ENCODE results near the gene CRYBG1.

Gene CRYBG1

DNA sequence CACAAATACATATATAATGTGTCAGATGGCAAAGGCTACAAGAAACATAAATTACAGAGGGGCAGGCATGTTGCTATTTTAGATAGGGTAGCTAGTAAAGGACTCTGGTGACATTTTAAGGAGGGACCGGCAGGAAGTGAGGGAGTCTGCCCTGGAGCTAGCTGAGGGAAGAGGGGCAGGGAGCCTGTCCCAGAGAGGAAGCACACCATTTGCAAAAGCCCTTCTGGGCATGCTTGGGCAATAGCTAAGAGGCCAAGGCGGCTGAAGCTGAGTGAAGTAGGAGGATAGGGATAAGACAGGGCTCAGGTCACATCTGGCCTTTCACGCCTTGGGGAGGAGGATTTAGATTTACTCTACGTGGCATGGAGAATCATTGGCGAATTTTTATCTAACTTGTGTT is 172.5 kb downstream of the CRYBG1 start:
- no peaks in the 10 kb centered on the region for H3K27me3 ChIP-seq (replicated peaks; ENCODE audit: insufficient read depth, low read length)
- no peak overlapping the region for H3K4me3 ChIP-seq (ENCODE audit: low read length)
- no peaks in the 10 kb centered on the region for H3K9me2 ChIP-seq (replicated peaks; ENCODE audit: insufficient read depth, low read length)
- no peak overlapping the region for H3K9ac ChIP-seq (ENCODE audit: low read length)
- H3K9me3 ChIP-seq (replicated peaks; ENCODE audit: insufficient read depth, low read length) = no peaks in the 10 kb centered on the region
- H3K4me2 ChIP-seq (ENCODE audit: low read depth, low read length) = no peak overlapping the region
- no peaks in the 10 kb centered on the region for H3F3A ChIP-seq (ENCODE audit: insufficient read depth, low read length)
- DNase-seq = no peak
- H3K4me1 ChIP-seq (ENCODE audit: low read length) = no peaks in the 10 kb centered on the region
- no peaks in the 10 kb centered on the region for H3K79me2 ChIP-seq (ENCODE audit: low read length)
- H3K36me3 ChIP-seq (replicated peaks; ENCODE audit: insufficient read depth, low read length) = no peaks in the 10 kb centered on the region
- TF ChIP-seq EZH2 (optimal IDR thresholded peaks at IDR 0.05; ENCODE audit: low read depth, low read length) (no peak), EZH2phosphoT487 (IDR thresholded peaks at IDR 0.05; ENCODE audit: low read length) (no peak)
- TF ChIP-seq, protein P1, sequence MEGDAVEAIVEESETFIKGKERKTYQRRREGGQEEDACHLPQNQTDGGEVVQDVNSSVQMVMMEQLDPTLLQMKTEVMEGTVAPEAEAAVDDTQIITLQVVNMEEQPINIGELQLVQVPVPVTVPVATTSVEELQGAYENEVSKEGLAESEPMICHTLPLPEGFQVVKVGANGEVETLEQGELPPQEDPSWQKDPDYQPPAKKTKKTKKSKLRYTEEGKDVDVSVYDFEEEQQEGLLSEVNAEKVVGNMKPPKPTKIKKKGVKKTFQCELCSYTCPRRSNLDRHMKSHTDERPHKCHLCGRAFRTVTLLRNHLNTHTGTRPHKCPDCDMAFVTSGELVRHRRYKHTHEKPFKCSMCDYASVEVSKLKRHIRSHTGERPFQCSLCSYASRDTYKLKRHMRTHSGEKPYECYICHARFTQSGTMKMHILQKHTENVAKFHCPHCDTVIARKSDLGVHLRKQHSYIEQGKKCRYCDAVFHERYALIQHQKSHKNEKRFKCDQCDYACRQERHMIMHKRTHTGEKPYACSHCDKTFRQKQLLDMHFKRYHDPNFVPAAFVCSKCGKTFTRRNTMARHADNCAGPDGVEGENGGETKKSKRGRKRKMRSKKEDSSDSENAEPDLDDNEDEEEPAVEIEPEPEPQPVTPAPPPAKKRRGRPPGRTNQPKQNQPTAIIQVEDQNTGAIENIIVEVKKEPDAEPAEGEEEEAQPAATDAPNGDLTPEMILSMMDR (IDR thresholded peaks at IDR 0.05; ENCODE audit: low read length) = no peak
- H2AFZ ChIP-seq (ENCODE audit: low read length) = no peak overlapping the region
- no peak overlapping the region for H3K27ac ChIP-seq (ENCODE audit: low read length)
- H4K20me1 ChIP-seq (ENCODE audit: insufficient read depth, low read length) = no peaks in the 10 kb centered on the region

DNA sequence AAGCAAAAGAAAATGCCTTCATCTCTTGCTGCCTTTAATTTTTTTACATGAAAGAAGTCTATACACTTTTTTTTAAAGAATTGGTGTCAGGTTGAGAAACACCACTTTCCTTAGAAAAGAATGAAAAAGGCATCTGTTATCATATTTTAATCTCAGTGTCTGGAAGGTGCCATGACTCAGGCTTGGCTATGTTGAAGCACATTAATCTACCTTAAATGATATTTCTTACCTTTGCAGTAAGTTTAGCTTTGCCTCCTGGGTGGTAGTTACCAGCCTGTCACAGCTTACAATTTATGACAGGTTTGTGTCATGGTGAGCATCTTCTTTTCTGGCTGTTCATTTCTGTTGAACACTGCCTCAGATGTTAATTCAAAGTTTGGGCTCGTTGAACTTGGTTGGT is 173.5 kb downstream of the CRYBG1 start:
- Histone ChIP-seq H3K79me2 (ENCODE audit: low read length) (no peaks in the 10 kb centered on the region), H3K27me3 (replicated peaks; ENCODE audit: insufficient read depth, low read length) (no peaks in the 10 kb centered on the region), H3K9me3 (replicated peaks; ENCODE audit: insufficient read depth, low read length) (no peaks in the 10 kb centered on the region), H3K4me1 (ENCODE audit: low read length) (no peaks in the 10 kb centered on the region), H3F3A (ENCODE audit: insufficient read depth, low read length) (no peaks in the 10 kb centered on the region), H3K36me3 (replicated peaks; ENCODE audit: insufficient read depth, low read length) (no peaks in the 10 kb centered on the region), H3K27ac (ENCODE audit: low read length) (no peak overlapping the region), H3K9me2 (replicated peaks; ENCODE audit: insufficient read depth, low read length) (no peaks in the 10 kb centered on the region), H2AFZ (ENCODE audit: low read length) (no peak overlapping the region), H4K20me1 (ENCODE audit: insufficient read depth, low read length) (no peaks in the 10 kb centered on the region), H3K4me2 (ENCODE audit: low read depth, low read length) (no peak overlapping the region), H3K4me3 (ENCODE audit: low read length) (no peak overlapping the region), H3K9ac (ENCODE audit: low read length) (no peak overlapping the region)
- TF ChIP-seq EZH2 (optimal IDR thresholded peaks at IDR 0.05; ENCODE audit: low read depth, low read length) (no peak), EZH2phosphoT487 (IDR thresholded peaks at IDR 0.05; ENCODE audit: low read length) (no peak)
- TF ChIP-seq, protein P1 (IDR thresholded peaks at IDR 0.05; ENCODE audit: low read length) = no peak
- no peak for DNase-seq

DNA sequence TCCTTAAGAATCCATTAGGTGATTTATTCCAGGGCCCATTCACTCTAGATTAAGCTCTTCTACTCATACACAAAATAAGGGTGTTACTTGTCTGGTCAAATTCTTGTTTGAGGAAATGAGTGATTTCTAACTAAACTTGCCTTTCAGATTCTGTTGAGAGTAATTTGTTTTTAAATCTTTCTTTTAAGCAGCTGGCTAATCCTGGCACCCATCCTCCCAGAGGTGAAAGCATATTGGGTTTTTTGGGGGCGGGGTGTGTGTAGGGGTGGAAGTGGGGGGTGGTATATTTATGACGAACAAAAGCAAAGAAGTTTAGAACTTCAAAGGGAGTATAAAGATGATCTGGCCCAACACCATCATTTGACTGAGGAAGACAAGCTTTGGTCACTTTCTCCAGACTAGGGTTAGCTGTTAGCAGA is 174.1 kb downstream of the CRYBG1 start:
- H2AFZ ChIP-seq (ENCODE audit: low read length) = no peak overlapping the region
- TF ChIP-seq EZH2phosphoT487 (IDR thresholded peaks at IDR 0.05; ENCODE audit: low read length) (no peak), EZH2 (optimal IDR thresholded peaks at IDR 0.05; ENCODE audit: low read depth, low read length) (no peak)
- TF ChIP-seq, protein P1 (IDR thresholded peaks at IDR 0.05; ENCODE audit: low read length) = no peak
- no peaks in the 10 kb centered on the region for H3K79me2 ChIP-seq (ENCODE audit: low read length)
- H3K4me1 ChIP-seq (ENCODE audit: low read length) = no peaks in the 10 kb centered on the region
- H3K4me2 ChIP-seq (ENCODE audit: low read depth, low read length) = no peak overlapping the region
- H3K36me3 ChIP-seq (replicated peaks; ENCODE audit: insufficient read depth, low read length) = no peaks in the 10 kb centered on the region
- no peak overlapping the region for H3K27ac ChIP-seq (ENCODE audit: low read length)
- H3K27me3 ChIP-seq (replicated peaks; ENCODE audit: insufficient read depth, low read length) = no peaks in the 10 kb centered on the region
- no peak overlapping the region for H3K9ac ChIP-seq (ENCODE audit: low read length)
- no peaks in the 10 kb centered on the region for H3F3A ChIP-seq (ENCODE audit: insufficient read depth, low read length)
- H3K9me2 ChIP-seq (replicated peaks; ENCODE audit: insufficient read depth, low read length) = no peaks in the 10 kb centered on the region
- DNase-seq = no peak
- H3K9me3 ChIP-seq (replicated peaks; ENCODE audit: insufficient read depth, low read length) = no peaks in the 10 kb centered on the region
- H4K20me1 ChIP-seq (ENCODE audit: insufficient read depth, low read length) = no peaks in the 10 kb centered on the region
- no peak overlapping the region for H3K4me3 ChIP-seq (ENCODE audit: low read length)
